GM06990 (cell line): ENCODE measurements around the gene SLC27A3.
"Not testable (repeated sequence)": the region's sequence is repeated elsewhere in the genome, so short reads cannot be mapped to it uniquely, and the experiment has no call there.

Experiments
- DNase-seq: peaks from one replicate; pipeline ENCODE4 v3.0.0-alpha.2; 2011; ENCODE audit not compliant: insufficient read length; ENCODE audit errors: extremely low read depth
- H3K27me3 ChIP-seq: replicated peaks from 2 replicates; pipeline ENCODE4 v1.6.0; 2011; ENCODE audit warnings: low read length; ENCODE audit not compliant: control insufficient read depth, insufficient read depth
- H3K36me3 ChIP-seq: 2 replicates; pipeline ENCODE4 v1.5.1; 2011; ENCODE audit warnings: low read length; ENCODE audit not compliant: control insufficient read depth, insufficient read depth
- H3K4me3 ChIP-seq: replicated peaks from 2 replicates; pipeline ENCODE4 v1.5.1; 2011; ENCODE audit warnings: low read depth, mild to moderate bottlenecking, control low read depth, low read length
- CTCF ChIP-seq: IDR thresholded peaks from 2 replicates; pipeline ENCODE4 v1.5.1; 2011; ENCODE audit warnings: low read length, control low read depth, mild to moderate bottlenecking, inconsistent platforms; ENCODE audit not compliant: insufficient read depth, poor library complexity, severe bottlenecking

The SLC27A3 gene

GRCh38 chr1:153777648-153778047, 2.4 kb downstream of the SLC27A3 start:
- no peak for DNase-seq
- no peaks in the 10 kb centered on the region for H3K27me3 ChIP-seq
- no peak overlapping the region for H3K4me3 ChIP-seq
- TF ChIP-seq CTCF: no peak
- peaks cover 9% of the 10 kb centered on the region for H3K36me3 ChIP-seq

GRCh38 chr1:153778051-153778823, 3.0 kb downstream of the SLC27A3 start:
- no peaks in the 10 kb centered on the region for H3K27me3 ChIP-seq
- H3K36me3 ChIP-seq: peaks cover 3% of the 10 kb centered on the region
- no peak overlapping the region for H3K4me3 ChIP-seq
- no peak for TF ChIP-seq CTCF
- no peak for DNase-seq

- TF ChIP-seq CTCF: no peak
- DNase-seq: no peak
- Histone ChIP-seq H3K4me3 (no peak overlapping the region), H3K27me3 (no peaks in the 10 kb centered on the region), H3K36me3 (no peaks in the 10 kb centered on the region)
Observed at GRCh38 chr1:153778824-153779519, 3.8 kb downstream of the SLC27A3 start.

- Histone ChIP-seq H3K4me3 (no peak overlapping the region), H3K36me3 (no peaks in the 10 kb centered on the region), H3K27me3 (no peaks in the 10 kb centered on the region)
- TF ChIP-seq CTCF: no peak
- no peak for DNase-seq
Observed at GRCh38 chr1:153779781-153780541, 4.8 kb downstream of the SLC27A3 start.

GRCh38 chr1:153780551-153780950, 5.3 kb downstream of the SLC27A3 start:
- TF ChIP-seq CTCF: no peak
- H3K27me3 ChIP-seq: no peaks in the 10 kb centered on the region
- H3K36me3 ChIP-seq: no peaks in the 10 kb centered on the region
- no peak for DNase-seq
- no peak overlapping the region for H3K4me3 ChIP-seq

- not testable (repeated sequence) for H3K36me3 ChIP-seq, H3K27me3 ChIP-seq, DNase-seq
- peak overlapping the region; percentile 74; the same call in 1 of the 2 replicates for H3K4me3 ChIP-seq
Observed at GRCh38 chr1:153782648-153783047, 7.4 kb downstream of the SLC27A3 start.
